ENCODE results near the gene PSAP.

- TF ChIP-seq CTCF (IDR thresholded peaks at IDR 0.05; ENCODE audit: poor library complexity, severe bottlenecking) (no peak), TAF1 (IDR thresholded peaks at IDR 0.05; ENCODE audit: low read depth) (no peak)
These were observed 22.6 kb upstream of the PSAP start for GRCh38 chr10:71873582-71874211.

Measured in neural cell (in vitro differentiated cells).